ENCODE measurements around the gene NLRP3. TPM values are rescaled to one million over a fixed set of nuclear protein-coding genes. Genes with fewer than 3 reads are reported as not detected.

The NLRP3 gene
- total and polyA plus RNA-seq, 2 donors (not counting 1 experiment from before 2014, with no cell fraction given), result 1.4 to 1.7 TPM

DNA sequence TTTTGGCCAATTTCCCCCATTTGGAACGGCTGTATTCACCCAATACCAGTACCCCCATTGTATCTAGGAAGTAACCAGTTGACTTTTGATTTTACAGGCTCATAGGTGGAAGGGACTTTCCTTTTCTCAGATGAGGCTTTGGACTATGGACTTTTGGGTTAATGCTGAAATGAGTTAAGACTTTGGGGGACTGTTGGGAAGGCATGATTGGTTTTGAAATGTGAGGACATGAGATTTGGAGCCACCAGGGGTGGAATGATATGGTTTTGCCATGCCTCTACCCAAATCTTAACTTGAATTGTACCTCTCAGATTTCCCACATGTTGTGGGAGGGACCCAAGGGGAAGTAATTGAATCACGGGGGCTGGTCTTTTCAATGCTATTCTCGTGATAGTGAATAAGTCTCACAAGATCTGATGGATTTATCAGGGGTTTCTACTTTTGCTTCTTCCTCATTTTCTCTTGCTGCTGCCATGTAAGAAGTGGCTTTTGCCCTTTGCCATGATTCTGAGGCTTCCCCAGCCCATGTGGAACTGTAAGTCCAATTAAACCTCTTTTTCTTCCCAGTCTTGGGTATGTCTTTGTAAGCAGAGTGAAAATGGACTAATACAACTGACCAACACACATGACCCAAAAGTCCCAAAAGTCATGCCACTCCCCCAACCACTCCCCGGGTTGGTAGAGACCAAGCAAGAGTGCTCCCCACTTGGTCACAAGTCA, 48.9 kb upstream of the NLRP3 start:
- intact Hi-C loops (cut with micrococcal nuclease), result no loop called here
- Histone ChIP-seq H3K27ac (ENCODE audit: low read length in 2 of 2) (no peak overlapping the region), H3K9ac (ENCODE audit: low read length) (no peak overlapping the region), H2AFZ (ENCODE audit: insufficient read depth, low read depth, low read length, poor library complexity, severe bottlenecking) (no peak overlapping the region), H4K20me1 (ENCODE audit: control insufficient read depth, insufficient read depth, low read length, poor library complexity, severe bottlenecking) (no peaks in the 10 kb centered on the region), H3K4me1 (ENCODE audit: control insufficient read depth in 2 of 2, insufficient read depth in 2 of 2, low read length in 2 of 2) (no peaks in the 10 kb centered on the region), H3K9me3 (ENCODE audit: control extremely low read depth in 1 of 3, control insufficient read depth in 2 of 3, insufficient read depth in 1 of 3, low read length in 2 of 3) (peaks cover 0 to 18% (median 7%) of the 10 kb centered on the region in 3 donors), H3K27me3 (replicated peaks in 1 of 4; ENCODE audit: control extremely low read depth in 1 of 4, control insufficient read depth in 3 of 4, insufficient read depth in 4 of 4, low read length in 3 of 4) (peaks cover 0 to 29% (median 4%) of the 10 kb centered on the region in 4 experiments), H3K4me3 (ENCODE audit: control extremely low read depth in 1 of 5, extremely low read depth in 1 of 5, insufficient read depth in 1 of 5, low read depth in 2 of 5, low read length in 4 of 5) (no peak overlapping the region), H3K4me2 (replicated peaks; ENCODE audit: low read depth, low read length, poor library complexity, severe bottlenecking) (no peak overlapping the region), H3K79me2 (ENCODE audit: control insufficient read depth, insufficient read depth, low read length) (no peaks in the 10 kb centered on the region), H3K36me3 (replicated peaks in 1 of 2; ENCODE audit: control extremely low read depth in 1 of 2, control insufficient read depth in 1 of 2, extremely low read depth in 1 of 2, insufficient read depth in 2 of 2, low read length in 1 of 2) (no peaks in the 10 kb centered on the region)
- POLR2A ChIA-PET, result no interaction called here
- TF ChIP-seq, protein P1, sequence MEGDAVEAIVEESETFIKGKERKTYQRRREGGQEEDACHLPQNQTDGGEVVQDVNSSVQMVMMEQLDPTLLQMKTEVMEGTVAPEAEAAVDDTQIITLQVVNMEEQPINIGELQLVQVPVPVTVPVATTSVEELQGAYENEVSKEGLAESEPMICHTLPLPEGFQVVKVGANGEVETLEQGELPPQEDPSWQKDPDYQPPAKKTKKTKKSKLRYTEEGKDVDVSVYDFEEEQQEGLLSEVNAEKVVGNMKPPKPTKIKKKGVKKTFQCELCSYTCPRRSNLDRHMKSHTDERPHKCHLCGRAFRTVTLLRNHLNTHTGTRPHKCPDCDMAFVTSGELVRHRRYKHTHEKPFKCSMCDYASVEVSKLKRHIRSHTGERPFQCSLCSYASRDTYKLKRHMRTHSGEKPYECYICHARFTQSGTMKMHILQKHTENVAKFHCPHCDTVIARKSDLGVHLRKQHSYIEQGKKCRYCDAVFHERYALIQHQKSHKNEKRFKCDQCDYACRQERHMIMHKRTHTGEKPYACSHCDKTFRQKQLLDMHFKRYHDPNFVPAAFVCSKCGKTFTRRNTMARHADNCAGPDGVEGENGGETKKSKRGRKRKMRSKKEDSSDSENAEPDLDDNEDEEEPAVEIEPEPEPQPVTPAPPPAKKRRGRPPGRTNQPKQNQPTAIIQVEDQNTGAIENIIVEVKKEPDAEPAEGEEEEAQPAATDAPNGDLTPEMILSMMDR (IDR thresholded peaks at IDR 0.05), result no peak
- TF ChIP-seq EZH2 (IDR thresholded peaks at IDR 0.05; ENCODE audit: borderline replicate concordance, insufficient read depth, low read depth, low read length, poor library complexity, severe bottlenecking), result no peak
- CTCF ChIA-PET, result interaction anchor here (1.1 kb wide), 1 partner anchor 23 kb away, joined by 3 read pairs; no protein-coding TSS in a partner anchor
- no peak overlapping the region for H3K27ac Mint-ChIP-seq
- WGBS (ENCODE audit: insufficient coverage), result no CpG with 5 or more reads among the region's 4 CpGs
- no peak overlapping the region for H3K4me3 Mint-ChIP-seq
- peaks cover 34% of the 10 kb centered on the region for H3K27me3 Mint-ChIP-seq
- no peaks in the 10 kb centered on the region for H3K4me1 Mint-ChIP-seq
- H3K9me3 Mint-ChIP-seq (ENCODE audit: insufficient read depth), result no peaks in the 10 kb centered on the region
- DNase-seq (no peak), ATAC-seq (ENCODE audit: low read depth) (no peak)

DNA sequence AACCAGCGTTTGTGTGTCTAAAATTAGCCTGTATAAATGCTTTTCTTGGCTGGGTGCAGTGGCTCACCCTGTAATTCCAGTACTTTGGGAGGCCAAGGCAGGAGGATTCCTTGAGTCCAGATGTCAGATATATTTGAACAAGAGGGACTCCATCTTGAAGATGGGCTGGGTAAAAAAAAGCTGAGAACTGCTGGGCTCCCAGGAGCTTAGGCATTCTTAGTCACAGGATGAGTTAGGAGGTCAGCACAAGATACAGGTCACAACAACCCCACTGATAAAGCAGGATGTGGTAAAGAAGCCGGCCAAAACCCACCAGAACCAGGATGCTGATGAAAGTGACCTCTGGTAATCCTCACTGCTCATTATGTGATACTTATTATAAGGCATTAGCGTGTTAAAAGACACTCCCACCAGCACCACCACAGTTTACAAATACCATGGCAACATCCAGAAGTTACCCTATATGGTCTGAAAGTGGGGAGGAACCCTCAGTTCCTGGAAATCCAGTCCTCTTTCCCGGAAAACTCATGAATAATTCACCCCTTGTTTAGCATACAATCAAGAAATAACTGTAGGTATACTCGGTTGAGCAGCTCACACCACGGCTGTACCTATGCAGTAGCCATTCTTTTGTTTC, 48.1 kb upstream of the NLRP3 start:
- DNase-seq (no peak), ATAC-seq (ENCODE audit: low read depth) (no peak)
- Histone ChIP-seq H3K9ac (ENCODE audit: low read length) (no peak overlapping the region), H3K27me3 (replicated peaks in 1 of 4; ENCODE audit: control extremely low read depth in 1 of 4, control insufficient read depth in 3 of 4, insufficient read depth in 4 of 4, low read length in 3 of 4) (peaks cover 0 to 28% (median 4%) of the 10 kb centered on the region in 4 experiments), H3K36me3 (replicated peaks in 1 of 2; ENCODE audit: control extremely low read depth in 1 of 2, control insufficient read depth in 1 of 2, extremely low read depth in 1 of 2, insufficient read depth in 2 of 2, low read length in 1 of 2) (no peaks in the 10 kb centered on the region), H4K20me1 (ENCODE audit: control insufficient read depth, insufficient read depth, low read length, poor library complexity, severe bottlenecking) (no peaks in the 10 kb centered on the region), H3K79me2 (ENCODE audit: control insufficient read depth, insufficient read depth, low read length) (no peaks in the 10 kb centered on the region), H2AFZ (ENCODE audit: insufficient read depth, low read depth, low read length, poor library complexity, severe bottlenecking) (no peak overlapping the region), H3K4me3 (ENCODE audit: control extremely low read depth in 1 of 5, extremely low read depth in 1 of 5, insufficient read depth in 1 of 5, low read depth in 2 of 5, low read length in 4 of 5) (no peak overlapping the region), H3K27ac (ENCODE audit: low read length in 2 of 2) (no peak overlapping the region), H3K4me2 (replicated peaks; ENCODE audit: low read depth, low read length, poor library complexity, severe bottlenecking) (no peak overlapping the region), H3K9me3 (ENCODE audit: control extremely low read depth in 1 of 3, control insufficient read depth in 2 of 3, insufficient read depth in 1 of 3, low read length in 2 of 3) (peaks cover 0 to 18% (median 7%) of the 10 kb centered on the region in 3 donors), H3K4me1 (ENCODE audit: control insufficient read depth in 2 of 2, insufficient read depth in 2 of 2, low read length in 2 of 2) (peaks cover 0 to 2% of the 10 kb centered on the region in 2 donors)
- Mint-ChIP-seq H3K27ac (no peak overlapping the region), H3K9me3 (ENCODE audit: insufficient read depth) (no peaks in the 10 kb centered on the region), H3K4me1 (peaks cover 3% of the 10 kb centered on the region), H3K4me3 (no peak overlapping the region), H3K27me3 (peaks cover 37% of the 10 kb centered on the region)
- ChIA-PET CTCF (interaction anchor here (0.7 to 1.1 kb wide), 2 partner anchors 23 to 392 kb away, joined by 3 read pairs; no protein-coding TSS in a partner anchor), POLR2A (no interaction called here)
- intact Hi-C loops (cut with micrococcal nuclease), result no loop called here
- no CpG with 5 or more reads among the region's 6 CpGs for WGBS (ENCODE audit: insufficient coverage)
- TF ChIP-seq, protein P1 (IDR thresholded peaks at IDR 0.05), result no peak
- no peak for TF ChIP-seq EZH2 (IDR thresholded peaks at IDR 0.05; ENCODE audit: borderline replicate concordance, insufficient read depth, low read depth, low read length, poor library complexity, severe bottlenecking)
